Neural progenitor cell (in vitro differentiated cells): Measurements from ENCODE around the gene OR2H2.

Experiments used
- CTCF ChIP-seq: fragments of 200-600 bp; sonication (generic); IDR thresholded peaks from 2 replicates; pipeline ENCODE4 v1.5.1; 2017; ENCODE audit warnings: antibody characterized with exemption, mild to moderate bottlenecking
- EZH2 ChIP-seq: fragments of 200-600 bp; sonication (generic); IDR thresholded peaks from 2 replicates; pipeline ENCODE4 v1.6.1; 2017; ENCODE audit warnings: antibody characterized with exemption, mild to moderate bottlenecking, moderate library complexity
- EZH2phosphoT487 ChIP-seq: fragments of 200-600 bp; sonication (generic); IDR thresholded peaks from 2 replicates; pipeline ENCODE4 v1.6.1; 2017; ENCODE audit warnings: antibody characterized with exemption

DNA sequence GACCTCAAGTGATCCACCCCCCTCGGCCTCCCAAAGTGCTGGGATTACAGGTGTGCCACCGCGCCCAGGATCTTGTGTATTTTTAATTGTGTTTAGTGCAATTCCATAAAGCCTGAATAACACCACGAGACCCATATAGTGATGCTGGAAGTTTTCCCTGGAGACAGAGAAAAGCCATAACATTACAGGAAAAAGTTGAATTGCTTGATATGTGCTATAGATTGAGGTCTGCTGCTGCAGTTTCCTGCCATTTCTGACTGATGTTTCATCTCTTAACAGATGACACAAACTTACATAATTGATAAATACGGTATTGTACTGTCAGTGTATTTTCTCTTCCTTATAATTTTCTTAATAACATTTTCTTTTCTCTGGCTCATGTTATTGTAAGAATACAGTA lies 18.1 kb upstream of the OR2H2 start:
- no peak for TF ChIP-seq CTCF
- no peak for TF ChIP-seq EZH2
- no peak for TF ChIP-seq EZH2phosphoT487
